ENCODE data around the gene EPDR1.
"Not testable (repeated sequence)": the region's sequence is repeated elsewhere in the genome, so short reads cannot be mapped to it uniquely, and the experiment has no call there.

Gene EPDR1

GRCh38 chr7:37930226-37930948 lies 9.9 kb downstream of the EPDR1 start:
- DNase-seq: no peak

- DNase-seq: no peak
These were observed 12.1 kb downstream of the EPDR1 start for GRCh38 chr7:37932543-37932942.

GRCh38 chr7:37933018-37933566 lies 12.7 kb downstream of the EPDR1 start:
- no peak for DNase-seq

GRCh38 chr7:37942934-37943610 lies 22.6 kb downstream of the EPDR1 start:
- no peak for DNase-seq

- DNase-seq: no peak
These were observed 23.7 kb downstream of the EPDR1 start for GRCh38 chr7:37943905-37944736.

GRCh38 chr7:37944737-37945054 lies 24.3 kb downstream of the EPDR1 start:
- DNase-seq: no peak

GRCh38 chr7:37945336-37945735 lies 24.9 kb downstream of the EPDR1 start:
- no peak for DNase-seq

GRCh38 chr7:37947138-37947940 lies 26.9 kb downstream of the EPDR1 start:
- DNase-seq: no peak

- no peak for DNase-seq
These were observed 27.4 kb downstream of the EPDR1 start for GRCh38 chr7:37947941-37948210.

- no peak for DNase-seq
These were observed 31.8 kb downstream of the EPDR1 start for GRCh38 chr7:37952240-37952639.

GRCh38 chr7:37954217-37954616 lies 33.8 kb downstream of the EPDR1 start:
- not testable (repeated sequence) for DNase-seq

- DNase-seq: no peak
These were observed 36.4 kb downstream of the EPDR1 start for GRCh38 chr7:37956791-37957190.

GRCh38 chr7:37957221-37957970 lies 37.0 kb downstream of the EPDR1 start:
- no peak for DNase-seq

- no peak for DNase-seq
These were observed 40.0 kb downstream of the EPDR1 start for GRCh38 chr7:37960483-37960882.

- DNase-seq: no peak
These were observed 40.8 kb downstream of the EPDR1 start for GRCh38 chr7:37961251-37961650.

- DNase-seq: no peak
These were observed 43.8 kb downstream of the EPDR1 start for GRCh38 chr7:37964196-37964595.

- no peak for DNase-seq
These were observed 49.8 kb downstream of the EPDR1 start for GRCh38 chr7:37970211-37970610.

- no peak for DNase-seq
These were observed 51.1 kb downstream of the EPDR1 start for GRCh38 chr7:37971491-37971890.

GRCh38 chr7:37973915-37974314 lies 53.5 kb downstream of the EPDR1 start:
- no peak for DNase-seq

GRCh38 chr7:37974711-37975110 lies 54.3 kb downstream of the EPDR1 start:
- no peak for DNase-seq

- no peak for DNase-seq
These were observed 56.8 kb downstream of the EPDR1 start for GRCh38 chr7:37977243-37977642.

GRCh38 chr7:37981664-37982063 lies 61.2 kb downstream of the EPDR1 start:
- no peak for DNase-seq

Measured in NCI-H2029 treated with DMSO at 0.1 percent for 48 hours (cell line).